ENCODE results near the gene RTN4RL2.

- TF ChIP-seq GABPB1 (CRISPR knock-in tag; IDR thresholded peaks at IDR 0.05), result no peak
- TF ChIP-seq CTCF (IDR thresholded peaks at IDR 0.05 in 2 of 3, conservative IDR thresholded peaks at IDR 0.05 in 1 of 3; ENCODE audit: insufficient read depth in 2 of 3, low read depth in 1 of 3, low read length in 3 of 3), result no peak
- no peak for TF ChIP-seq SMARCC2 (IDR thresholded peaks at IDR 0.05; ENCODE audit: low read depth)
These were observed 32.6 kb upstream of the RTN4RL2 start for GRCh38 chr11:57427727-57428082.
